GM12878 (cell line): ENCODE measurements around the gene PHETA2.

Experiments used
- PML ChIP-seq: IDR thresholded peaks from 2 replicates; pipeline ENCODE4 v1.6.1; 2012; ENCODE audit warnings: low read length, inconsistent platforms
- TF ChIP-seq, protein P1 (sequence below), 3 experiments: IDR thresholded peaks in 2 of 3; conservative IDR thresholded peaks in 1 of 3; 2 replicates each; pipeline ENCODE4 v1.5.1; 2011; ENCODE audit warnings: low read depth in 3 of 3, low read length in 3 of 3, mild to moderate bottlenecking in 3 of 3, control low read depth in 2 of 3, moderate library complexity in 2 of 3, inconsistent platforms in 1 of 3, mixed read lengths in 1 of 3; ENCODE audit not compliant: control insufficient read depth in 2 of 3, insufficient read depth in 1 of 3; ENCODE audit errors: extremely low read depth in 1 of 3
- TF ChIP-seq, protein P2 (sequence below): IDR thresholded peaks from 2 replicates; pipeline ENCODE4 v1.6.1; 2012; ENCODE audit warnings: low read depth, low read length, improper control_type of control experiment

DNA sequence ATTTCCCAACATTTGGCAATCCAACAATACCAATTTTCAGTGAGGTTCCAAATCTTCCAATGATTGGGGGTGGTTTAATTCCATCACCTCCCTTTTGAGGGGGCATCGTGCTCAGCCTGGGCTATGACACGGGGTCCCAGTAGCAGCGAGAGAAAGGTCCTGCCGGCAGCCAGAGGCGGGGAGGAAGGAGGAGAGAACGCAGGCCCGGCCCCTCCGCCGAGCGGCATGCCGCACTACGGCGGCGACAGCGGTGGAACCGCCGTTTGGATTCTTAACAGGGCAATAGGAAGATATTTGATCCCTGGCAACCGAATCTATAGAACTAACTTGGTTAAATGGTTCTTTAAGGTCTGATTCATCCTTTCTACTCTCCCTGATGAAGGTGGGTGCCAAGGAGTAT lies 34.8 kb downstream of the PHETA2 start:
- TF ChIP-seq, protein P1, sequence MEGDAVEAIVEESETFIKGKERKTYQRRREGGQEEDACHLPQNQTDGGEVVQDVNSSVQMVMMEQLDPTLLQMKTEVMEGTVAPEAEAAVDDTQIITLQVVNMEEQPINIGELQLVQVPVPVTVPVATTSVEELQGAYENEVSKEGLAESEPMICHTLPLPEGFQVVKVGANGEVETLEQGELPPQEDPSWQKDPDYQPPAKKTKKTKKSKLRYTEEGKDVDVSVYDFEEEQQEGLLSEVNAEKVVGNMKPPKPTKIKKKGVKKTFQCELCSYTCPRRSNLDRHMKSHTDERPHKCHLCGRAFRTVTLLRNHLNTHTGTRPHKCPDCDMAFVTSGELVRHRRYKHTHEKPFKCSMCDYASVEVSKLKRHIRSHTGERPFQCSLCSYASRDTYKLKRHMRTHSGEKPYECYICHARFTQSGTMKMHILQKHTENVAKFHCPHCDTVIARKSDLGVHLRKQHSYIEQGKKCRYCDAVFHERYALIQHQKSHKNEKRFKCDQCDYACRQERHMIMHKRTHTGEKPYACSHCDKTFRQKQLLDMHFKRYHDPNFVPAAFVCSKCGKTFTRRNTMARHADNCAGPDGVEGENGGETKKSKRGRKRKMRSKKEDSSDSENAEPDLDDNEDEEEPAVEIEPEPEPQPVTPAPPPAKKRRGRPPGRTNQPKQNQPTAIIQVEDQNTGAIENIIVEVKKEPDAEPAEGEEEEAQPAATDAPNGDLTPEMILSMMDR (IDR thresholded peaks at IDR 0.05 in 2 of 3, conservative IDR thresholded peaks at IDR 0.05 in 1 of 3; ENCODE audit: control insufficient read depth in 2 of 3, extremely low read depth in 1 of 3, insufficient read depth in 1 of 3, low read depth in 3 of 3, low read length in 3 of 3): no peak
- TF ChIP-seq, protein P2, sequence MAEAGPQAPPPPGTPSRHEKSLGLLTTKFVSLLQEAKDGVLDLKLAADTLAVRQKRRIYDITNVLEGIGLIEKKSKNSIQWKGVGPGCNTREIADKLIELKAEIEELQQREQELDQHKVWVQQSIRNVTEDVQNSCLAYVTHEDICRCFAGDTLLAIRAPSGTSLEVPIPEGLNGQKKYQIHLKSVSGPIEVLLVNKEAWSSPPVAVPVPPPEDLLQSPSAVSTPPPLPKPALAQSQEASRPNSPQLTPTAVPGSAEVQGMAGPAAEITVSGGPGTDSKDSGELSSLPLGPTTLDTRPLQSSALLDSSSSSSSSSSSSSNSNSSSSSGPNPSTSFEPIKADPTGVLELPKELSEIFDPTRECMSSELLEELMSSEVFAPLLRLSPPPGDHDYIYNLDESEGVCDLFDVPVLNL: no peak
- no peak for TF ChIP-seq PML
